GM18951 (cell line): Measurements from ENCODE around the gene NUMB.

ENCODE experiments used
- POLR2A ChIP-seq: IDR thresholded peaks from 4 replicates; pipeline ENCODE4 v1.6.1; 2011; ENCODE audit warnings: mild to moderate bottlenecking; ENCODE audit not compliant: insufficient read length, insufficient read depth; ENCODE audit errors: extremely low read depth
- in situ Hi-C: fragments of 300-500 bp; cut with MboI; formaldehyde crosslinking; loops from one replicate; pipeline ENCODE4 v1.12.0; 2022; ENCODE audit warnings: low sequenced_read_pairs, mixed read lengths, inconsistent platforms; ENCODE audit not compliant: unreplicated experiment

NUMB gene

DNA sequence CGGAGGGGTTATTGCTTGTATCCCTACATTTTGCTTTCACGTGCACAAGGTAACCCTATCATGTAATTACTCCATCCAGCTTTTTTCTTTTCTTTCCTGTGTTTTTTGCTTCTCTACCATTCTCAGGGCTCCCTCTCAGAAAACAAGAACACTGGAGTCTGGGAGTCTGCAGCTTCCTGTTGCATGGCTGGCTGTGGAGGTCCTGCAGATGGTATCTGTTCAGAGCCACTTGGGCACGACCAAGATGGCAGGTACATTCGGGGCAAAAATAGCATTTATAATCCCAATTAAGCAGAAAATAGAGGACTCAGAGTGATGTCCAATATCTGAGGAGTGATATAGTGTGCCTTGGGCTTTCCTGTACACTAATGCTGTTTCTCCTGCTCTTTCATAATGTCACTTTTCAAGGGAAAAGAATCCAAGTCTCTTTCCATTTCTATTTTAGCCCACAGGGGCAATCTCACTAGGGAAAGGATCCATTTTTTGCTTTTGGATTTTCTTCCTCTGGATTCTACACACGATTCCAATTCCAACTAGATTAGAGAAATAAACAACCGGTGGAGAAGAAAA, 3.2 kb upstream of the NUMB start:
- in situ Hi-C loops: loop anchor here (25.0 kb wide), 1 partner anchor 949 kb away; no protein-coding TSS in a partner anchor
- TF ChIP-seq POLR2A: no peak

DNA sequence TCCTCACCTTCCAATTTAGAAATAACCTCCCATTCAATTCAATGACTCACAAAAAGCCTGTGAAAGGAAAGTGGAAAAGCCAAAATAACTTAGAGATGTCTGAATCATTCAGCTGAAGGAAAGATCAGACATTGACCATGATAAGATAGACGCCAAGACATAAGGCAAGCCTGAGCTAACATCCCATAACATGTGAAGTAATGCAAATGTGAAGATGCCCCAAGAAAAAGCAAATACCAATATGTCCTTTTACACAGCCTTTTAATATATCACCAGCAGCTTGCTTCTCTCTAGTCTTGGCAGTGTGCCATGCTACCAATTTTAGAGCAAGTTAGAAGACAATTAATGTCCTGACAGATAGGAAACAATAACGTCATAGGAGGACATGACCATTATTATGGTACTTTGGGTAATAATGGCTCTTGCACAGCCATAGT, 2.4 kb upstream of the NUMB start:
- in situ Hi-C loops: loop anchor here (25.0 kb wide), 1 partner anchor 948 kb away; no protein-coding TSS in a partner anchor
- TF ChIP-seq POLR2A: no peak

DNA sequence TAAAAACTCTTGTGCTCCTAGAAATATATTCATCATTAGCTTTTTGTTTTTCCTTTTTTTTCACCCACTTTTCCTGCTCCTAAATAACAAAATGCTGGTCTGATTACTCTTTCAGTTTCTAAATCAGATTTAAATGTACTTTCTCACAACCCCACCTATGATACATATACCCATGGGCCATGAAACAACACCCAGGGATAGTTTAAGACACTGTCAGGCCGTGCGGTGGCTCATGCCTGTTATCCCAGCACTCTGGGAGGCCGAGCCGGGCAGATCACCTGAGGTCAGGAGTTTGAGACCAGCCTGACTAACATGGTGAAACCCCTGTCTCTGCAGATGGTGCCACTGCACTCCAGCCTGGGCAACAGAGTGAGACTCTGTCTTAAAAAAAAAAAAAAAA, 1.6 kb upstream of the NUMB start:
- no peak for TF ChIP-seq POLR2A
- in situ Hi-C loops: loop anchor here (25.0 kb wide), 1 partner anchor 948 kb away; no protein-coding TSS in a partner anchor

DNA sequence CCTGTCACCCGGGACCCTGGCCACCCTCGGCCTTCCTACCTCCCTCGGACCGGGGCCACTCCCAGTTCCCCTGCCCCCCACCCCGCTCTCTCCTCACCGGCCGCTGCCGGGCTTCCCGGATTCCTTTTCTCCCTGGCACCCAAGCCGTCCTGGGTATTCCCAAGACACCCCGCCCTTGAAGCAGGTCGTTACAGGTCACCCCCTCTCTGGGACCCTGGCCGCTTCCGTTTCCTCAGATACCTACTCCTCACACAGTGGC, 493 bp downstream of the NUMB start:
- in situ Hi-C loops: loop anchor here (25.0 kb wide), 1 partner anchor 946 kb away; no protein-coding TSS in a partner anchor
- no peak for TF ChIP-seq POLR2A

DNA sequence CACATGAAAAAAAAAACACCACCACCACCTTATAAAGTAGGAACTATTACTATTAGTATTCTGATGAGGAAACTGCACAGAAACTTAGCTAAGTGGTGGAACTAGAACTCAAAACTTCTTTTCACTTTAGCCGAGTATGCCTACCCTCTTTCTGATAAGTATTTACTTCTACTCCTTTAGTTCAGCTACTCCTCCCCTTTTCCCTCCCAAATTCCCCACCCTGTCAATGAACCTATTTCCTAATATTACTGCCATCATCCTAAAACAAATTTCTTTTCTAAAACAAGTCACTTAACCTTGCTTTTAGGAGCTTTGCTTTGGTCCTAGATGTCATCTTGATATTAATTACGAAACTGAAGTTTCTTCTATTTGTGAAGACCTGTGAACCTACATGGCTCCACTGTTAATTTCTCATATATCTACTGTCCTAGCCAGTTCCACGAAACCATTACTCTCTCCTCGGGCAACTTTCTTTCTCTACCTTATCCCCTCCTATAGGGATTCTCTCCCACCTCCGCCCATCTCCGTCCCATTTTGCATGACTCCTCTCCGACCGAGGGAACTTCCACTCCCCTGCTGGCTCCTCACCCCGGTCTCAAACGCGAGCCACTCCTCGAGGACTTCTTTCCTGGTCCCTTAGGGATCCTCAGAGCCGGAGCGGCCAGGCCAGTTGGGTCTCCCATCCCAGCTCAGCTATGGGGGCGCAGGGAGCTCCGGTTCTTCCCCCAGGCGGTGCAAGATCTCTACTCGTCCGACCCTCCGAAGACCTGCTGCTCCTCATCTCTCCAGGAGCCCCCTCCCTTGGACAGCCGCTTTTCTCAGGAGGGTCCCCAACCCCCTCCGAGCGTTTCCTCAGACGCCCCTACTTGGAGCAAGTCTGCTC, 1.1 kb downstream of the NUMB start:
- no peak for TF ChIP-seq POLR2A
- in situ Hi-C loops: loop anchor here (25.0 kb wide), 1 partner anchor 945 kb away; no protein-coding TSS in a partner anchor

DNA sequence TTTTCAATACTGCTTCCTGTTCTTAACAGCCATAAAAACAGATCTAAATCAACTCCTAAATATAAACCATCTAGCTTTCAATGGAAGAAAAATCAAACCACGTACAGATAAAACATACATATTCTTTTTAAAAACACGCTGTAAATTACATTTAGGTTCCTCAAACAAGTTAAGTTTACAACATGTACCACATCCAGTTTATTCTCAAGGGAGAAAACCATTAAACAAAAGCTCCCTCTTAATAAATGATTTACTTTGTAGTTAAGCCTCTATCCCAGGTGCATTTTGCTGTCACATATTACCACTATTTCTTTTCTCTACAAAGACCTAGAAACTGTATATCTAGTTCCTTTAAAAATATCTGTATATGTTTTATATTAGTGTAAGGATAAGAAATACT, 3.1 kb downstream of the NUMB start:
- TF ChIP-seq POLR2A: no peak
- in situ Hi-C loops: loop anchor here (25.0 kb wide), 1 partner anchor 943 kb away; no protein-coding TSS in a partner anchor

DNA sequence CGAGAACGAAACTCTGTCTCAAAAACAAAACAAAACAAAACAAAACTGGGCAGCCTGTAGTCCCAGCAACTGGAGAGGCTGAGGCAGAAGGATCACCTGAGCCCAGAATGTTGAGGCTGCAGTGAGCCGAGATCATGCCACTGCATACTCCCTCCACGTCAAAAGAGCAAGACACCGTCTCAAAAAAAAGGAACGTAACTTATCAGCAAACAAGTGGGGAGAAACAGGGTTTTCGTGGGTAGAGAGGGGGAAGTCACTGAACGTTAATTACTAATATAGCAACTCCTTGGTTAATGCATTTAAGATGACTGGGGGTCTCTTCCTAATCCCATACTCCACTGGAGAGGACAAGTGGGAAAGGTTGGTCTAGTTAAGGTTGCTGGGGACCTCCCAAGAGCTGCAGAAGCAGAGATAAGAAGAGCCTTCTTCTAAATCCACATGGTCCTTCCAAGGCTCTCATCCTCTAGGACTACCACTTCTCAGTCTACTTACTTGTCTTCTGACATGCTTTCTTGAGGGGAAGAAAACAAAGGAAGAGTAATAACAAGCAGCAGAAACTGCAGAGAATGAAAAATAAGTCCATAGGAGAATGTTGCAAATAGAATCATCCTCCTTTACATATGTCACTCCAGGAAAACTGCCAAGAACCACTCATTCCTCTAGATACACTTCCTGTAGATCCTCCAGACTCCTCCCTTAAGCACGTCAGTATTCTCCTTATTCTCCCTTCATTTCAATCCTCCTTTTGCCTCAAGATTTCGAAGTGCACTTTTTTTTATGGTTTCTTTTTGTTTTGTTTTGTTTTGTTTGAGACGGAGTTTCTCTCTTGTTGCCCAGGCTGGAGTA, 5.8 kb downstream of the NUMB start:
- in situ Hi-C loops: loop anchor here (25.0 kb wide), 1 partner anchor 940 kb away; no protein-coding TSS in a partner anchor
- no peak for TF ChIP-seq POLR2A

DNA sequence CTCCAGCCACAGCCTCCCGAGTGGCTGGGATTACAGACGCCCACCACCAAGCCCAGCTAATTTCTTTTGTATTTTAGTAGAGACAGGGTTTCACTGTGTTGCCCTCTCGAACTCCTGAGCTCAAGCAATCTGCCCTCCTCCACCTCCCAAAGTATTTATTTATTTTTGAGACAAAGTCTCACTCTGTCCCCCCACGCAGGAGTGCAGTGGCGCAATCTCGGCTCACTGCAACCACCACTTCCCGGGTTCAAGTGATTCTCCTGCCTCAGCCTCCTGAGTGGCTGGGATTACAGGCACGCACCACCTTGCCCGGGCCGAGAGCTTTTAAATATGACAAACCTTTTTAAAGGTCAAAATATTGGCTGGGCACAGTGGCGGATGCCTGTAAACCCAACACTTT, 14.6 kb downstream of the NUMB start:
- TF ChIP-seq POLR2A: no peak
- in situ Hi-C loops: no loop called here

DNA sequence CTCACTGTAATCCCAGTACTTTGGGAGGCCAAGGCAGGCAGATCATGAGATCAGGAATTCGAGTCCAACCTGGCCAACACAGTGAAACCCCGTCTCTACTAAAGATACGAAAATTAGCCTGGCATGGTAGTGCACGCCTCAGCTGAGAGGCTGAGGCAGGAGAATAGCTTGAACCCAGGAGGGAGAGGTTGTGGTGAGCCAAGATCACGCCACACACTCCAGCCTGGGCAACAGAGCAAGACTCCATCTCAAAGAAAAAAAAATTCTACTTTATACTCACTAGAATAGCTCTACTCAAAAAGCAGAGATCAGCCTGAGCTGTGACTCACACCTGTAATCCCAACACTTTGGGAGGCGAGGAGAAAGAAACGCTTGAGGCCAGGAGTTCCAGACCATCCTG, 17.1 kb downstream of the NUMB start:
- in situ Hi-C loops: no loop called here
- TF ChIP-seq POLR2A: no peak

DNA sequence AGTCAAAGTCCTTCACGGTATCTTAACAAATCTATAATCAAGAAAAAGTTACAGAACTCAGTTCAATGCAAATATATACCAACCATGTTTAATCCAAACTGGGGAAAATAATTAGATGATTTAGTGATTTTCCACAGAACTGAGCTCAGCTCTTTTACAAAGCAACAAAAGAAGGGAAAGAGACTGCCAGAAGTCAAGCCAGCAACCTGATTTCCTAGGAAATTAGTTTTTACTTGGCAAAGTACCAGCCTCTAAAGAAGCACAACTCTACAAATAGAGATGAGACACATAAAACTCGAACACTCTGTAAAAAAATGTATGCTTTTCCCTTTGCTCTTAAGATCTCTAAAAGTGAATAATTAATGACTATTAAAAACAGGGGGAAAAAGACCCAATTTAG, 19.4 kb downstream of the NUMB start:
- in situ Hi-C loops: no loop called here
- no peak for TF ChIP-seq POLR2A

DNA sequence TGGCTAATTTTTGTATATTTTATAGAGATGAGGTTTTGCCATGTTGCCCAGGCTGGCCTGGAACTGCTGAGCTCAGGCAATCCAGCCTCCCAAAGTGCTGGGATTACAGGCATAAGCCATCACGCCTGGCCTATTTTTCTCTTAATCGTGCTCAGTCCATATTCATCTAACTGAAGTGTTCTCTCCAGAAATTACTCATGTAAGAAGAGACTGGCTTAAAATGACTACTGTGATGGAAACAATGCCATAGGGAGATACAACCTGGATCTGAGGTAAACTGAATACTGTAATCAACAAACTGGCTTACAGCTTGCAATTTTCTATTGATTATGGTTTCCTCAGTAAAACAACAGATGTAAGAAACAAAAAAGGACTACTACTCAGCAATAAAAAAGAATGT, 21.1 kb downstream of the NUMB start:
- in situ Hi-C loops: no loop called here
- TF ChIP-seq POLR2A: no peak

DNA sequence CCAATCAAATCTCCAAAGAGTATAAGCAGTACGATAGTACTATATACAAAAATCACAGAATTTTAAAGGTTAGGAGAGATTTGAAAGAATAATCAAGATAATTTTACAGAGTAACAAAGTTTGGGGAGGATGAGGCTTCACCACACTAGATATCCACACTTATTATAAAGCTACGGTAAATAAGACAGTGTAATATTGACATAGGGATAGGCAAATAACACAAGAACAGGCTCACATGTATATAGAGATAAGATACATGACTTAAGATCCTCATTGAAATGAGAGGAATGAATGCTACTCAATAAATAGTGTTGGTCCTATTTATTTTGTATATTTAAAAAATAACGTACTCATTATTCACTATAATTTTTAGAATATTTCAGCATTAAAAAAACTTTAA, 26.2 kb downstream of the NUMB start:
- in situ Hi-C loops: no loop called here
- TF ChIP-seq POLR2A: no peak

DNA sequence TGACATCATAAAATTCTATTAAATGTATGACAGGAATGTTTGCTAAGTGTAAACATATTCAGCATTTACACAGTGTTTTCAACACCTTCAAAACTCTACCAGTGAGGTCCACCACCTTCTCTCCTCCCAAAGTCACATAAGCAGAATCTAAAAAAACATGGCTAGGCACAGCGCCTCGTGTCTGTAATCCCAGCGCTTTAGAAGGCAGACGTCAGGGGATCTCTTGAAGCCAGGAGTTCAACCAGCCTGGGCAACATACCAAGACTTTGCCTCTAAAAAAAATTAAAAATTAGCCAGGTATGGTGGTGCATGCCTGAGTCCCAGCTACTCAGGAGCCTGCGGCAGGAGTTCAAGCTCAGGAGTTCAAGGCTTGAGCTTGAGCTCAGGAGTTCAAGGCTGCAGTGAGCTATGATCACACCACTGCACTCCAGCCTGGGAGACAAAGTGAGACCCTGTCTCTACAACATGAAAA, 30.0 kb downstream of the NUMB start:
- in situ Hi-C loops: no loop called here
- no peak for TF ChIP-seq POLR2A
